HepG2 (cell line): ENCODE data around the gene UQCC5.

Experiments used
- ASH2L ChIP-seq: fragments of 300-600, 200-600 bp; sonication (generic); IDR thresholded peaks from 2 replicates; pipeline ENCODE4 v1.7.0; 2017; ENCODE audit warnings: low read depth, mild to moderate bottlenecking, moderate library complexity, mixed read lengths, low read length; ENCODE audit not compliant: insufficient read length
- CENPBD1 ChIP-seq: sonication (generic); formaldehyde crosslinking; IDR thresholded peaks from 2 replicates; pipeline ENCODE4 v1.8.0; 2022; ENCODE audit warnings: missing genetic modification reagents, low read depth, mild to moderate bottlenecking, borderline replicate concordance
- CREM ChIP-seq, 2 experiments: sonication (generic) in 1 of 2; formaldehyde crosslinking in 1 of 2; IDR thresholded peaks; 2 replicates each; pipeline versions ENCODE4 v1.4.0 to v1.6.1; 2016 to 2020; ENCODE audit warnings: antibody characterized with exemption in 1 of 2, mild to moderate bottlenecking in 1 of 2, missing genetic modification reagents in 1 of 2
- CSRNP1 ChIP-seq: sonication (generic); formaldehyde crosslinking; IDR thresholded peaks from 2 replicates; pipeline ENCODE4 v1.8.1; 2023; ENCODE audit warnings: mild to moderate bottlenecking, missing genetic modification reagents
- EHMT2 ChIP-seq: fragments of 200-600 bp; sonication (generic); IDR thresholded peaks from 2 replicates; pipeline ENCODE4 v1.7.0; 2017; ENCODE audit warnings: antibody characterized with exemption, low read depth, low read length, borderline replicate concordance
- EZH2 ChIP-seq: conservative IDR thresholded peaks from 2 replicates; pipeline ENCODE4 v1.6.1; 2012; ENCODE audit warnings: mild to moderate bottlenecking, low read depth, low read length, moderate library complexity
- HMG20A ChIP-seq: IDR thresholded peaks from 2 replicates; pipeline ENCODE4 v1.6.1; 2016; ENCODE audit warnings: borderline replicate concordance
- MAFK ChIP-seq, 2 experiments: IDR thresholded peaks in 1 of 2; conservative IDR thresholded peaks in 1 of 2; 2 replicates each; pipeline ENCODE4 v1.6.1; 2011; ENCODE audit warnings: improper control_type of control experiment in 2 of 2, low read length in 2 of 2
- NCOA2 ChIP-seq: sonication (generic); formaldehyde crosslinking; IDR thresholded peaks from 2 replicates; pipeline ENCODE4 v1.8.0; 2022; ENCODE audit warnings: inconsistent platforms
- STAG1 ChIP-seq: sonication (generic); formaldehyde crosslinking; IDR thresholded peaks from 2 replicates; pipeline ENCODE4 v1.4.0; 2020; ENCODE audit warnings: missing genetic modification reagents
- TEF ChIP-seq: sonication (generic); formaldehyde crosslinking; IDR thresholded peaks from 2 replicates; pipeline ENCODE4 v1.5.0; 2020; ENCODE audit warnings: missing genetic modification reagents
- ZNF576 ChIP-seq: sonication (generic); formaldehyde crosslinking; IDR thresholded peaks from 2 replicates; pipeline ENCODE4 v1.4.0; 2020; ENCODE audit warnings: mild to moderate bottlenecking, missing genetic modification reagents

- TF ChIP-seq ASH2L (no peak), ZNF576 (CRISPR knock-in tag) (no peak), EHMT2 (no peak), CENPBD1 (CRISPR knock-in tag) (no peak), CREM (IDR thresholded peaks at IDR 0.05) (no peak), CREM (CRISPR knock-in tag; IDR thresholded peaks at IDR 0.05) (no peak), STAG1 (CRISPR knock-in tag) (no peak), NCOA2 (CRISPR knock-in tag) (no peak), TEF (CRISPR knock-in tag) (no peak), CSRNP1 (CRISPR knock-in tag) (no peak), HMG20A (CRISPR knock-in tag) (no peak), MAFK (conservative IDR thresholded peaks at IDR 0.05 in 1 of 2, IDR thresholded peaks at IDR 0.05 in 1 of 2; ENCODE audit: low read length in 2 of 2) (no peak), EZH2 (no peak)
Observed at GRCh38 chr3:52522651-52523251, 13.7 kb upstream of the UQCC5 start.
